ENCODE results near the gene EME2. TPM values are rescaled to one million over a fixed set of nuclear protein-coding genes. Genes with fewer than 3 reads are reported as not detected.
A peak's percentile ranks its signal among the peaks of the same experiment; 100 is the strongest.

EME2 gene
- total and polyA plus RNA-seq, 4 donors: 1.4 to 9.0 (median 3.0) TPM

GRCh38 chr16:1777375-1778199 lies 5.0 kb downstream of the EME2 start:
- DNase-seq (ENCODE audit: low spot score): no peak
- WGBS: 85% methylated on average over 36 of the region's 36 CpGs

DNA sequence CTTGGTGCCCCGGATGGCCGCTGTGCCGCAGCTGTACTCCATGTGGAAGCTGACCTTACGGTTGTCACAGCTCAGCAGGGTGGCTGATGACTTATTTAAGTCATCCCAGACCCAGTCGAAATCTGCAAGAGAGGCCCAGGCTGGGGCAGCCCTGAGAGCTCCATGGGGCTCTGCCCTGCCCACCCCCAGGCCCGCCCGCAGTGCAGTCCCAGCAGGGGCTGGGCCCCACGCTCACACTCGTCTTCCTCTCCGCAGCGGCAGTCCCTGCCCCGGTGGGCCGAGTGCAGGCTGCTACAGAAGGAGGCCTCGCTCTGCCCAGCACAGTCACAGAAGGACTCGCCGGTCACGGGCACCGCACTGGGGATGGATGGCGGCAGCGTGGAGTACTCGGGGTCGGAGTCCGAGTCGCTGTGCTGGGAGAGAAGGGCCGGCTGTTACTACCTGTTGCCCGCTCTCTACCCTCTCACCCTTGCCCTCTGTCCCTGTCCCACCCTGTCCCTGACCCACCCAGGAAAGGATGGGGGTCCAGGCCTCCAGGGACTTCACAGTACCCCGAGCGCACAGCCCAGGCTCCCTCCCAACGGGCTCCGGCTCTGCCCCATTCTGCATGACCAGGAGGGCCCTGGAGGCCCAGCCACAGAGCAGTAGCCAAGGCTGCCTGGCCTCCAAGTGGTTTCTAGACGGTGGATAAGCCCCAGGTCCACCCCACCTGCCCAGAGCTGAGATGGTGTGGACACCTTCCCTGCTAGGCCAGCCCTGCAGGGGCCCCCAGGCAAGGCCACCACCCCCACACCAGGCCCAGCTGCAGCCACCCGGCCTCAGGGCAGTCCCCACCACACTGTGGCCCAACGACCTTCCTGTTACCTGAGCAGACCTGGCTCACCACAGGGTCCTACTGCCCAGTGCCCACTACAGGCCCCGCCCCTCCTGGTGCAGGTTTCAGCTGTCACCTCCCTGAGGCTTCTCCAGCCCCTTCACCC lies 5.9 kb downstream of the EME2 start:
- Histone ChIP-seq H3K27ac (ENCODE audit: low read depth in 1 of 2, low read length in 2 of 2) (peak overlapping the region; percentile 84 to 87), H3K27me3 (ENCODE audit: control insufficient read depth in 4 of 4, insufficient read depth in 4 of 4, low read length in 3 of 4) (no peaks in the 10 kb centered on the region), H3K36me3 (ENCODE audit: control insufficient read depth in 4 of 4, insufficient read depth in 3 of 4, low read depth in 1 of 4, low read length in 3 of 4) (peaks cover 0 to 18% (median 10%) of the 10 kb centered on the region in 4 donors), H3K4me3 (ENCODE audit: low read depth in 1 of 3, low read length in 3 of 3) (no peak overlapping the region), H3K4me1 (ENCODE audit: control insufficient read depth in 4 of 4, insufficient read depth in 4 of 4, low read length in 3 of 4) (peaks cover 22 to 58% (median 43%) of the 10 kb centered on the region in 4 donors), H3K9me3 (ENCODE audit: control insufficient read depth in 4 of 4, low read length in 3 of 4) (no peaks in the 10 kb centered on the region), H3K9ac (ENCODE audit: low read depth in 1 of 2, low read length in 2 of 2) (no peak overlapping the region)
- no peak for DNase-seq (ENCODE audit: low spot score)
- WGBS: 81% methylated on average over 34 of the region's 34 CpGs
- TF ChIP-seq RAD21 (IDR thresholded peaks at IDR 0.05): no peak

More at GRCh38 chr16:1777375-1778199, 5.0 kb downstream of the EME2 start:
- no peaks in the 10 kb centered on the region for H3K9me3 ChIP-seq (ENCODE audit: control insufficient read depth in 4 of 4, low read length in 3 of 4)
- peaks cover 22 to 60% (median 43%) of the 10 kb centered on the region in 4 donors for H3K4me1 ChIP-seq (ENCODE audit: control insufficient read depth in 4 of 4, insufficient read depth in 4 of 4, low read length in 3 of 4)
- no peaks in the 10 kb centered on the region for H3K27me3 ChIP-seq (ENCODE audit: control insufficient read depth in 4 of 4, insufficient read depth in 4 of 4, low read length in 3 of 4)
- peaks cover 0 to 18% (median 10%) of the 10 kb centered on the region in 4 donors for H3K36me3 ChIP-seq (ENCODE audit: control insufficient read depth in 4 of 4, insufficient read depth in 3 of 4, low read depth in 1 of 4, low read length in 3 of 4)
- H3K4me3 ChIP-seq (ENCODE audit: low read depth in 1 of 3, low read length in 3 of 3): no peak overlapping the region
- H3K27ac ChIP-seq (ENCODE audit: low read depth in 1 of 2, low read length in 2 of 2): no peak overlapping the region
- TF ChIP-seq, protein P1, sequence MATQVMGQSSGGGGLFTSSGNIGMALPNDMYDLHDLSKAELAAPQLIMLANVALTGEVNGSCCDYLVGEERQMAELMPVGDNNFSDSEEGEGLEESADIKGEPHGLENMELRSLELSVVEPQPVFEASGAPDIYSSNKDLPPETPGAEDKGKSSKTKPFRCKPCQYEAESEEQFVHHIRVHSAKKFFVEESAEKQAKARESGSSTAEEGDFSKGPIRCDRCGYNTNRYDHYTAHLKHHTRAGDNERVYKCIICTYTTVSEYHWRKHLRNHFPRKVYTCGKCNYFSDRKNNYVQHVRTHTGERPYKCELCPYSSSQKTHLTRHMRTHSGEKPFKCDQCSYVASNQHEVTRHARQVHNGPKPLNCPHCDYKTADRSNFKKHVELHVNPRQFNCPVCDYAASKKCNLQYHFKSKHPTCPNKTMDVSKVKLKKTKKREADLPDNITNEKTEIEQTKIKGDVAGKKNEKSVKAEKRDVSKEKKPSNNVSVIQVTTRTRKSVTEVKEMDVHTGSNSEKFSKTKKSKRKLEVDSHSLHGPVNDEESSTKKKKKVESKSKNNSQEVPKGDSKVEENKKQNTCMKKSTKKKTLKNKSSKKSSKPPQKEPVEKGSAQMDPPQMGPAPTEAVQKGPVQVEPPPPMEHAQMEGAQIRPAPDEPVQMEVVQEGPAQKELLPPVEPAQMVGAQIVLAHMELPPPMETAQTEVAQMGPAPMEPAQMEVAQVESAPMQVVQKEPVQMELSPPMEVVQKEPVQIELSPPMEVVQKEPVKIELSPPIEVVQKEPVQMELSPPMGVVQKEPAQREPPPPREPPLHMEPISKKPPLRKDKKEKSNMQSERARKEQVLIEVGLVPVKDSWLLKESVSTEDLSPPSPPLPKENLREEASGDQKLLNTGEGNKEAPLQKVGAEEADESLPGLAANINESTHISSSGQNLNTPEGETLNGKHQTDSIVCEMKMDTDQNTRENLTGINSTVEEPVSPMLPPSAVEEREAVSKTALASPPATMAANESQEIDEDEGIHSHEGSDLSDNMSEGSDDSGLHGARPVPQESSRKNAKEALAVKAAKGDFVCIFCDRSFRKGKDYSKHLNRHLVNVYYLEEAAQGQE (IDR thresholded peaks at IDR 0.05): no peak
- no peak for TF ChIP-seq FOXA1 (IDR thresholded peaks at IDR 0.05)
- TF ChIP-seq, protein P2, sequence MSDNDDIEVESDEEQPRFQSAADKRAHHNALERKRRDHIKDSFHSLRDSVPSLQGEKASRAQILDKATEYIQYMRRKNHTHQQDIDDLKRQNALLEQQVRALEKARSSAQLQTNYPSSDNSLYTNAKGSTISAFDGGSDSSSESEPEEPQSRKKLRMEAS (IDR thresholded peaks at IDR 0.05): no peak
- TF ChIP-seq TAF1 (conservative IDR thresholded peaks at IDR 0.05): no peak
- TF ChIP-seq HNF4A (conservative IDR thresholded peaks at IDR 0.05): no peak
- no peak for TF ChIP-seq EGR1 (IDR thresholded peaks at IDR 0.05; ENCODE audit: low read depth in 2 of 2)
- H3K9ac ChIP-seq (ENCODE audit: low read depth in 1 of 2, low read length in 2 of 2): no peak overlapping the region

DNA sequence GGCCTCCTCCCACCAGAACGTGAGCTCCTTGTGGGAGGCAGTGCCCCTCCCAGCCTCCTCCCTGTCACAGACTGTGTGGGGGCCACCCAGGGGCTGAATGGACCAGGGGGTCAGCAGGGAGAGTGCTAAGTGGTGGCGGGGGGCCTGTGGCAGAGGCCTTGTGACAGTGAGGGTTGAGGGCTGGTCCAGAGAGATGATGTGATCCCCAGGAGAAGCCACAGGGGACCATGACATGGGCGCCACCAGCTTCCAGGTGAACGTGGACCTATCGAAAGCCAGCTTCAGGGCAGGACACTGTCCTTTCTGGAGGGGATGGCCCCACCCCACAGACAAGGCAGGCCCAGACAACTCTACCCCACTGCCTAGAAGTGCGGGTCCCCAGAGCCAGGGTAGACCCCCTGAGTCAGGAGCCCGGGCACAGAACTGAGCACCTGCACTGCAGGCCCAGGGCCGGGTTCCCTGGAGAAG lies 6.7 kb downstream of the EME2 start:
- Histone ChIP-seq H3K27ac (ENCODE audit: low read depth in 1 of 2, low read length in 2 of 2) (peak overlapping the region; percentile 84 to 87), H3K9me3 (ENCODE audit: control insufficient read depth in 4 of 4, low read length in 3 of 4) (no peaks in the 10 kb centered on the region), H3K4me1 (ENCODE audit: control insufficient read depth in 4 of 4, insufficient read depth in 4 of 4, low read length in 3 of 4) (peaks cover 17 to 56% (median 40%) of the 10 kb centered on the region in 4 donors), H3K36me3 (ENCODE audit: control insufficient read depth in 4 of 4, insufficient read depth in 3 of 4, low read depth in 1 of 4, low read length in 3 of 4) (peaks cover 0 to 18% (median 10%) of the 10 kb centered on the region in 4 donors), H3K4me3 (ENCODE audit: low read depth in 1 of 3, low read length in 3 of 3) (no peak overlapping the region), H3K9ac (ENCODE audit: low read depth in 1 of 2, low read length in 2 of 2) (no peak overlapping the region), H3K27me3 (ENCODE audit: control insufficient read depth in 4 of 4, insufficient read depth in 4 of 4, low read length in 3 of 4) (no peaks in the 10 kb centered on the region)
- WGBS: 85% methylated on average over 8 of the region's 8 CpGs
- no peak for DNase-seq (ENCODE audit: low spot score)
- TF ChIP-seq GABPA (IDR thresholded peaks at IDR 0.05 in 1 of 2, conservative IDR thresholded peaks at IDR 0.05 in 1 of 2) (no peak), YY1 (IDR thresholded peaks at IDR 0.05) (no peak), JUND (IDR thresholded peaks at IDR 0.05) (no peak), ATF3 (IDR thresholded peaks at IDR 0.05) (no peak)
- TF ChIP-seq, protein P3, sequence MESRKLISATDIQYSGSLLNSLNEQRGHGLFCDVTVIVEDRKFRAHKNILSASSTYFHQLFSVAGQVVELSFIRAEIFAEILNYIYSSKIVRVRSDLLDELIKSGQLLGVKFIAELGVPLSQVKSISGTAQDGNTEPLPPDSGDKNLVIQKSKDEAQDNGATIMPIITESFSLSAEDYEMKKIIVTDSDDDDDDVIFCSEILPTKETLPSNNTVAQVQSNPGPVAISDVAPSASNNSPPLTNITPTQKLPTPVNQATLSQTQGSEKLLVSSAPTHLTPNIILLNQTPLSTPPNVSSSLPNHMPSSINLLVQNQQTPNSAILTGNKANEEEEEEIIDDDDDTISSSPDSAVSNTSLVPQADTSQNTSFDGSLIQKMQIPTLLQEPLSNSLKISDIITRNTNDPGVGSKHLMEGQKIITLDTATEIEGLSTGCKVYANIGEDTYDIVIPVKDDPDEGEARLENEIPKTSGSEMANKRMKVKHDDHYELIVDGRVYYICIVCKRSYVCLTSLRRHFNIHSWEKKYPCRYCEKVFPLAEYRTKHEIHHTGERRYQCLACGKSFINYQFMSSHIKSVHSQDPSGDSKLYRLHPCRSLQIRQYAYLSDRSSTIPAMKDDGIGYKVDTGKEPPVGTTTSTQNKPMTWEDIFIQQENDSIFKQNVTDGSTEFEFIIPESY (IDR thresholded peaks at IDR 0.05): no peak

Data from liver (tissue), 9 donors.